ENCODE measurements around the gene AZU1. TPM values are rescaled to one million over a fixed set of nuclear protein-coding genes. Genes with fewer than 3 reads are reported as not detected.

AZU1 gene
- total RNA-seq, 3 donors from 2014 or later: not detected

GRCh38 chr19:802498-803098, 25.0 kb upstream of the AZU1 start:
- peaks cover 47% of the 10 kb centered on the region for H3K4me1 Mint-ChIP-seq (ENCODE audit: low read depth)

DNA sequence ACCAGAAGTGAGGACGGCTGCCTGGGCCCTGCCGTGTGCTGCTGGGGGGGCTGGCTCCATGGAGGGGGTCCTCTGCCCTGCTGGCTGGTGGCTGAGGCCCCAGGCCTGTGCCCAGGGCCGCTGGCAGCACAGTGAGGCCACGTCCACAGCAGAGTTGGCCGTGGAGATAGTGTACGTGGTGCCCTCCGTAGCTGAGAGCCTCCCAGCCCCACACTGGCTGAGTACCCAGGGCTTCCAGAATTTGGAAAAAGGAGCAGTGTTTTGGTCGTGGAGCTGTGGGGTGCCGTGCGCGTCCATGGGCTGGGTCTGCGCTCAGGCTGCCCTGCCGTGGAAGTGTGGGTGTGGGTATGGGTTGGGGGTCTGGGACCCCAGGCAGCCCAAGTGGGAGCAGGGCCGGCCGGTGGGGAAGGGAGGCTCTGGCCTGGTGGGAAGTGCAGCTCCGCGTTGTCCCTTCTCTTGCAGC, 24.5 kb upstream of the AZU1 start:
- peaks cover 53% of the 10 kb centered on the region for H3K36me3 Mint-ChIP-seq (ENCODE audit: insufficient read depth)
- no peaks in the 10 kb centered on the region for H3K9me3 Mint-ChIP-seq
- peaks cover 50% of the 10 kb centered on the region for H3K4me1 Mint-ChIP-seq (ENCODE audit: low read depth)
- no peak for ATAC-seq
- H3K4me3 Mint-ChIP-seq: peak overlapping the region; percentile 90
- no peaks in the 10 kb centered on the region for H3K27me3 Mint-ChIP-seq (ENCODE audit: low read depth)
- DNase-seq: no peak

More at GRCh38 chr19:802498-803098, 25.0 kb upstream of the AZU1 start:
- DNase-seq: no peak
- Mint-ChIP-seq H3K36me3 (ENCODE audit: insufficient read depth) (peaks cover 48% of the 10 kb centered on the region), H3K4me3 (peak overlapping the region; percentile 90), H3K27me3 (ENCODE audit: low read depth) (no peaks in the 10 kb centered on the region), H3K9me3 (no peaks in the 10 kb centered on the region)
- ATAC-seq: no peak

- no peaks in the 10 kb centered on the region for H3K27me3 Mint-ChIP-seq (ENCODE audit: low read depth)
- H3K4me1 Mint-ChIP-seq (ENCODE audit: low read depth): peaks cover 50% of the 10 kb centered on the region
- no peaks in the 10 kb centered on the region for H3K9me3 Mint-ChIP-seq
- DNase-seq (no peak), ATAC-seq (no peak)
- H3K4me3 Mint-ChIP-seq: peak overlapping the region; percentile 37
- peaks cover 52% of the 10 kb centered on the region for H3K36me3 Mint-ChIP-seq (ENCODE audit: insufficient read depth)
These were observed 23.8 kb upstream of the AZU1 start for GRCh38 chr19:803686-804418.

DNA sequence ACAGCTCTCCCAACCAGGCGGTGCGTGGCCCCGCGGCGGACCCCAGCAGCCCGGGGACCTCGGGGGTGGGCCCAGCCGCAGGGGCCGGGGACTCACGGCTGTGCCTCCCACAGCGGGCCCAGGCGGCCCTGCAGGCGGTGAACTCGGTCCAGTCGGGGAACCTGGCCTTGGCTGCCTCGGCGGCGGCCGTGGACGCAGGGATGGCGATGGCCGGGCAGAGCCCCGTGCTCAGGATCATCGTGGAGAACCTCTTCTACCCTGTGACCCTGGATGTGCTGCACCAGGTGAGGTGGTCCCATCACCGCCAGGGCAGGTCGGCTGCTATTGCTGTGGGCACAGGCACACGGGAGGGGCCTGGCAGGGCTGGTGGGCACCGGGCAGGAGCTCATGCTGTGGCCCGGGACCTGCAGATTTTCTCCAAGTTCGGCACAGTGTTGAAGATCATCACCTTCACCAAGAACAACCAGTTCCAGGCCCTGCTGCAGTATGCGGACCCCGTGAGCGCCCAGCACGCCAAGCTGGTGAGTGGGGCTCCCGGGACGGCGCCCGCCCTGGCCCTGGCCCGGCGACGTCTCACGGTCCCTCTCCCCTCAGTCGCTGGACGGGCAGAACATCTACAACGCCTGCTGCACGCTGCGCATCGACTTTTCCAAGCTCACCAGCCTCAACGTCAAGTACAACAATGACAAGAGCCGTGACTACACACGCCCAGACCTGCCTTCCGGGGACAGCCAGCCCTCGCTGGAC, 23.0 kb upstream of the AZU1 start:
- H3K27me3 Mint-ChIP-seq (ENCODE audit: low read depth): no peaks in the 10 kb centered on the region
- no peaks in the 10 kb centered on the region for H3K9me3 Mint-ChIP-seq
- peaks cover 46% of the 10 kb centered on the region for H3K4me1 Mint-ChIP-seq (ENCODE audit: low read depth)
- DNase-seq: no peak
- peaks cover 45% of the 10 kb centered on the region for H3K36me3 Mint-ChIP-seq (ENCODE audit: insufficient read depth)
- H3K4me3 Mint-ChIP-seq: peak overlapping the region; percentile 35
- no peak for ATAC-seq

GRCh38 chr19:805166-805551, 22.5 kb upstream of the AZU1 start:
- no peak for DNase-seq
- no peaks in the 10 kb centered on the region for H3K27me3 Mint-ChIP-seq (ENCODE audit: low read depth)
- no peak for ATAC-seq
- H3K4me1 Mint-ChIP-seq (ENCODE audit: low read depth): peaks cover 40% of the 10 kb centered on the region
- H3K4me3 Mint-ChIP-seq: no peak overlapping the region
- peaks cover 40% of the 10 kb centered on the region for H3K36me3 Mint-ChIP-seq (ENCODE audit: insufficient read depth)
- no peaks in the 10 kb centered on the region for H3K9me3 Mint-ChIP-seq

DNA sequence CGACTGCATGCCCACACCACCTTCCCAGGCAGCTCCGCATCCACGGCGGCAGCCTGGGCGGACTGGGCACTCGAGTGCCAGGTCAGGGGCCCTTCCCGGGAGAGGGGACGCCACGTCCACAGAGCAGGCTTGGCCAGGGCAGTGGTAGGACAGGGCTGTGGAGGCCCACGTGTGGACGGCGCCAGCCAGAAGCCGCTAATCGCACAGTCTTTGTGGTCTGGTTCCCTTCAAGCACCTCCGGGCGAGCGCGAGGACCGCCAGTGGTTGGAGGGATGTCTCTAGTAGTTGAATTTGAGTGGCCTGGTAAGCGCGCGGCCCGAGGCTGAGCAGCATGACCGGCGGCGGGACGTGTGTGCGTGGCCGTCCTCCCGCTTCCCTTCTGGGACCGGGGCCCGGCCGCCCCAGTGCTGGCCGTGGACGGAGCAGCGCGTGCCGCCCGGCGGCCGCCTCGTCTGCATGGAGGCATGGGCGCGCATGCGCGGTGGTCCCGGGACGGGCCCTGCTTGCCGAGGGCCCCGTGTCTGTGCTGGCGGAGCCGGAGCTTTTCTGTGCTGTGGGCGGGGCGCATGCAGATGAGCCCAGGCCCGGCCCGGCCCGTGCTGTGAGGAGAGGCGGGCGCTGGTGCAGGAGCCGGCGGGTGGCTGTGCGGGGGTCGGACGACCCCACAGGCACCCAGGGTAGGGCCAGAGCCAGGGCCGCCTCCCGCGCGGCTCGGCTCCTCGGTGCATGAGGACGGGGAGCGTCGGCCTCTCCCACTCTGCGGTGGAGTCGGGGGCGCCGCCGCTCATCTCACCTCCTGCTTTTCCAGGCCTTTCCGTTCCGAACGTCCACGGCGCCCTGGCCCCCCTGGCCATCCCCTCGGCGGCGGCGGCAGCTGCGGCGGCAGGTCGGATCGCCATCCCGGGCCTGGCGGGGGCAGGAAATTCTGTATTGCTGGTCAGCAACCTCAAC, 21.8 kb upstream of the AZU1 start:
- H3K27me3 Mint-ChIP-seq (ENCODE audit: low read depth): no peaks in the 10 kb centered on the region
- ATAC-seq: peak in 1 of 2 donors; percentile 5
- no peaks in the 10 kb centered on the region for H3K9me3 Mint-ChIP-seq
- peaks cover 37% of the 10 kb centered on the region for H3K36me3 Mint-ChIP-seq (ENCODE audit: insufficient read depth)
- H3K4me3 Mint-ChIP-seq: no peak overlapping the region
- DNase-seq: no peak
- peaks cover 34% of the 10 kb centered on the region for H3K4me1 Mint-ChIP-seq (ENCODE audit: low read depth)

GRCh38 chr19:806815-807421, 20.7 kb upstream of the AZU1 start:
- ATAC-seq (no peak), DNase-seq (no peak)
- peaks cover 40% of the 10 kb centered on the region for H3K36me3 Mint-ChIP-seq (ENCODE audit: insufficient read depth)
- H3K27me3 Mint-ChIP-seq (ENCODE audit: low read depth): no peaks in the 10 kb centered on the region
- peaks cover 26% of the 10 kb centered on the region for H3K4me1 Mint-ChIP-seq (ENCODE audit: low read depth)
- no peaks in the 10 kb centered on the region for H3K9me3 Mint-ChIP-seq
- no peak overlapping the region for H3K4me3 Mint-ChIP-seq

DNA sequence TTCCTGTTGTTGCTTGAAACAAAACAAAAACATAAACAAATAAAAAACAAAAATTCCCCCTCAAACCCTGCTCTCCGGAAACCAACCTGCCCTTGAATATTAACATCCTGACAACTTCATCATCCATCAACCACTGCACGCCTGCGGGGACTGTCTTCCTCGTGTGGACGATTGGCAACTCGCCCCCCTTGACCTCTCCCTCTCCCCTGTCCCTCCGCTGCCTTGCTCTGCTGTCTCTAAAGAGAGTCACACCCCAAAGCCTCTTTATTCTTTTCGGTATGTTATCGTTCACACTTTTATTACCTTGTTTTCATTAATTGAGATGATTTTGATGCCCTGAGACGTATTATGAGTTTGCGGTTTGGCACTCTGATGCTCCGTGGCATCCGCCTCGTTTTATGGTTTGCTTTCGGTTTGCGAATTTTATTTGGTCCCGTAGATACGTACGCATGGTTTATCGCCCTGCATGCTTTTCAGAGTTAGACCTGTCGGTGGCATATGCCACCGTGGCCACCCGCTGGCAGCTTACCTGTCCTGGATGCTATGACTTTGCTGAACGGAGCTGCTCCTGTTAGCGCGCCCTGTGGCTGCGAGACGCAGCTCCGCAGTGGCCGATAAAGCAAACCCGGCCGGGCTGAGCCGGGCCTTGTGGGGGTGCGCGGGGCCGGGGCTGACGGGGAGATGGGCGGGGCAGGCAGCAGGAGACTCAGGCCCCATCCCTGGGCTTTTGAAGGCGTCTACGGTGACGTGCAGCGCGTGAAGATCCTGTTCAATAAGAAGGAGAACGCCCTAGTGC, 19.8 kb upstream of the AZU1 start:
- H3K36me3 Mint-ChIP-seq (ENCODE audit: insufficient read depth): peaks cover 36% of the 10 kb centered on the region
- no peak for DNase-seq

DNA sequence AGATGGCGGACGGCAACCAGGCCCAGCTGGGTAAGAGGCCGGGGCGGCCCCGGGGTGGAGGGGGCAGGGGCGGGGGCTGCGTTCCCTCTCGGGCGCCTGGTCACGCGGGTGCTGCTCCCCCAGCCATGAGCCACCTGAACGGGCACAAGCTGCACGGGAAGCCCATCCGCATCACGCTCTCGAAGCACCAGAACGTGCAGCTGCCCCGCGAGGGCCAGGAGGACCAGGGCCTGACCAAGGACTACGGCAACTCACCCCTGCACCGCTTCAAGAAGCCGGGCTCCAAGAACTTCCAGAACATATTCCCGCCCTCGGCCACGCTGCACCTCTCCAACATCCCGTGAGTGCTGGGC, 19.2 kb upstream of the AZU1 start:
- no peak overlapping the region for H3K4me3 Mint-ChIP-seq
- H3K27me3 Mint-ChIP-seq (ENCODE audit: low read depth): no peaks in the 10 kb centered on the region
- H3K4me1 Mint-ChIP-seq (ENCODE audit: low read depth): peaks cover 11% of the 10 kb centered on the region
- H3K9me3 Mint-ChIP-seq: no peaks in the 10 kb centered on the region
- DNase-seq: no peak
- peaks cover 33% of the 10 kb centered on the region for H3K36me3 Mint-ChIP-seq (ENCODE audit: insufficient read depth)
- no peak for ATAC-seq

More for the DNA sequence above, 19.8 kb upstream of the AZU1 start:
- H3K9me3 Mint-ChIP-seq: no peaks in the 10 kb centered on the region
- H3K4me1 Mint-ChIP-seq (ENCODE audit: low read depth): peaks cover 17% of the 10 kb centered on the region
- H3K4me3 Mint-ChIP-seq: no peak overlapping the region
- no peaks in the 10 kb centered on the region for H3K27me3 Mint-ChIP-seq (ENCODE audit: low read depth)
- no peak for ATAC-seq

DNA sequence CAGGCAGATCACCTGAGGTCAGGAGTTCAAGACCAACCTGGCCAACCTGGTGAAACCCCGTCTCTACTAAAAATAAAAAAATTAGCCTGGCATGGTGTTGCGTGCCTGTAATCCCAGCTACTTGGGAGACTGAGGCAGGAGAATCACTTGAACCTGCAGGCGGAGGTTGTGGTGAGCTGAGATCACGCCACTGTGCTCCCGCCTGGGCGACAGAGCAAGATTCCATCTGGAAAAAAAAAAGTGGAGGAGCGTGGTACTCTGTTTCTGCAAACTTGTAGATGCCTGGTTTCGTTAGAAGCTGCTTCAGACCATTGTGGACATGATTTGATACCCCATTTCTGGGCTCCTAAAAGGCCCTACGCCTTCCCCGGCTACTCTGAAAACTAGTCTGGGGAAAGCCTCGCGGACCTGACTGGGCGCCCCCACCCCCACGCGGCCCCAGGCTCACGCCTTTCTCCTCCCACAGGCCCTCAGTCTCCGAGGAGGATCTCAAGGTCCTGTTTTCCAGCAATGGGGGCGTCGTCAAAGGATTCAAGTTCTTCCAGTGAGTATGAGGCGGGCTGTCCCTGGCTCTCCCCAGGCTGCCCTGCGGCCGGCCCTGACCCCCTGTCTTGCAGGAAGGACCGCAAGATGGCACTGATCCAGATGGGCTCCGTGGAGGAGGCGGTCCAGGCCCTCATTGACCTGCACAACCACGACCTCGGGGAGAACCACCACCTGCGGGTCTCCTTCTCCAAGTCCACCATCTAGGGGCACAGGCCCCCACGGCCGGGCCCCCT, 17.4 kb upstream of the AZU1 start:
- DNase-seq (no peak), ATAC-seq (no peak)
- Mint-ChIP-seq H3K27me3 (ENCODE audit: low read depth) (no peaks in the 10 kb centered on the region), H3K36me3 (ENCODE audit: insufficient read depth) (peaks cover 25% of the 10 kb centered on the region), H3K4me3 (no peak overlapping the region), H3K4me1 (ENCODE audit: low read depth) (peaks cover 6% of the 10 kb centered on the region), H3K9me3 (no peaks in the 10 kb centered on the region)

DNA sequence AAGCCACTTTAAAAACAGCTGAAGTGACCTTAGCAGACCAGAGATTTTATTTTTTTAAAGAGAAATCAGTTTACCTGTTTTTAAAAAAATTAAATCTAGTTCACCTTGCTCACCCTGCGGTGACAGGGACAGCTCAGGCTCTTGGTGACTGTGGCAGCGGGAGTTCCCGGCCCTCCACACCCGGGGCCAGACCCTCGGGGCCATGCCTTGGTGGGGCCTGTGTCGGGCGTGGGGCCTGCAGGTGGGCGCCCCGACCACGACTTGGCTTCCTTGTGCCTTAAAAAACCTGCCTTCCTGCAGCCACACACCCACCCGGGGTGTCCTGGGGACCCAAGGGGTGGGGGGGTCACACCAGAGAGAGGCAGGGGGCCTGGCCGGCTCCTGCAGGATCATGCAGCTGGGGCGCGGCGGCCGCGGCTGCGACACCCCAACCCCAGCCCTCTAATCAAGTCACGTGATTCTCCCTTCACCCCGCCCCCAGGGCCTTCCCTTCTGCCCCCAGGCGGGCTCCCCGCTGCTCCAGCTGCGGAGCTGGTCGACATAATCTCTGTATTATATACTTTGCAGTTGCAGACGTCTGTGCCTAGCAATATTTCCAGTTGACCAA, 16.7 kb upstream of the AZU1 start:
- DNase-seq (no peak), ATAC-seq (no peak)
- Mint-ChIP-seq H3K9me3 (no peaks in the 10 kb centered on the region), H3K4me3 (no peak overlapping the region), H3K4me1 (ENCODE audit: low read depth) (peaks cover 6% of the 10 kb centered on the region), H3K36me3 (ENCODE audit: insufficient read depth) (peaks cover 25% of the 10 kb centered on the region), H3K27me3 (ENCODE audit: low read depth) (no peaks in the 10 kb centered on the region)

GRCh38 chr19:811506-812048, 16.1 kb upstream of the AZU1 start:
- peaks cover 27% of the 10 kb centered on the region for H3K36me3 Mint-ChIP-seq (ENCODE audit: insufficient read depth)
- no peaks in the 10 kb centered on the region for H3K9me3 Mint-ChIP-seq
- no peaks in the 10 kb centered on the region for H3K27me3 Mint-ChIP-seq (ENCODE audit: low read depth)
- no peak overlapping the region for H3K4me3 Mint-ChIP-seq
- DNase-seq (no peak), ATAC-seq (no peak)
- peaks cover 6% of the 10 kb centered on the region for H3K4me1 Mint-ChIP-seq (ENCODE audit: low read depth)
